ENCODE results near the gene INTS4. TPM values are rescaled to one million over a fixed set of nuclear protein-coding genes. Genes with fewer than 3 reads are reported as not detected.
A peak's percentile ranks its signal among the peaks of the same experiment; 100 is the strongest.
"Not testable (repeated sequence)": the region's sequence is repeated elsewhere in the genome, so short reads cannot be mapped to it uniquely, and the experiment has no call there.

Gene INTS4
- polyA plus RNA-seq, 3 donors, result 23.5 to 41.7 (median 29.0) TPM

GRCh38 chr11:78031629-78032028 is 37.2 kb upstream of the INTS4 start:
- H3K36me3 Mint-ChIP-seq, result no peaks in the 10 kb centered on the region
- Histone ChIP-seq H3K9ac (ENCODE audit: insufficient read depth, low read length, poor library complexity, severe bottlenecking) (no peak overlapping the region), H2AFZ (ENCODE audit: insufficient read depth, low read depth, low read length, poor library complexity, severe bottlenecking) (no peak overlapping the region)

GRCh38 chr11:78030429-78031325 is 36.2 kb upstream of the INTS4 start:
- Mint-ChIP-seq H3K9me3 (peaks cover 0 to 5% (median 0%) of the 10 kb centered on the region in 7 donors), H3K27me3 (ENCODE audit: low read depth in 3 of 3) (peaks cover 0 to 5% (median 5%) of the 10 kb centered on the region in 3 donors), H3K27ac (no peak overlapping the region), H3K4me1 (no peaks in the 10 kb centered on the region), H3K4me3 (no peak overlapping the region), H3K36me3 (no peaks in the 10 kb centered on the region)
- H3K4me3 ChIP-seq (replicated peaks in 1 of 3; ENCODE audit: low read depth in 2 of 3, low read length in 3 of 3), result no peak overlapping the region
- H3K27me3 ChIP-seq (ENCODE audit: control insufficient read depth in 2 of 2, insufficient read depth in 2 of 2, low read length in 2 of 2), result no peaks in the 10 kb centered on the region
- WGBS (ENCODE audit: insufficient coverage), result 9% methylated on average over 2 of the region's 7 CpGs
- H3K36me3 ChIP-seq (replicated peaks in 1 of 2; ENCODE audit: control insufficient read depth in 1 of 2, insufficient read depth in 2 of 2, low read length in 2 of 2), result no peaks in the 10 kb centered on the region
- no peak for TF ChIP-seq CTCF (IDR thresholded peaks at IDR 0.05)
- H3K9me3 ChIP-seq (replicated peaks in 1 of 2; ENCODE audit: control insufficient read depth in 1 of 2, insufficient read depth in 1 of 2, low read length in 2 of 2), result no peaks in the 10 kb centered on the region
- H3K9ac ChIP-seq (ENCODE audit: insufficient read depth, low read length, poor library complexity, severe bottlenecking), result no peak overlapping the region
- no peak overlapping the region for H3K4me2 ChIP-seq (replicated peaks; ENCODE audit: extremely low read depth, low read length, poor library complexity, severe bottlenecking)
- intact Hi-C loops (cut with micrococcal nuclease), result no loop called here
- H3K4me1 ChIP-seq (ENCODE audit: control insufficient read depth in 1 of 2, insufficient read depth in 2 of 2, low read length in 2 of 2), result no peaks in the 10 kb centered on the region
- no peaks in the 10 kb centered on the region for H3K79me2 ChIP-seq (ENCODE audit: insufficient read depth, low read length)
- no peak for DNase-seq
- no peaks in the 10 kb centered on the region for H4K20me1 ChIP-seq (ENCODE audit: insufficient read depth, low read length)
- no peak overlapping the region for H3K27ac ChIP-seq (ENCODE audit: low read depth in 1 of 2, low read length in 2 of 2)
- no peak overlapping the region for H2AFZ ChIP-seq (ENCODE audit: insufficient read depth, low read depth, low read length, poor library complexity, severe bottlenecking)

More at GRCh38 chr11:78031629-78032028, 37.2 kb upstream of the INTS4 start:
- H4K20me1 ChIP-seq (ENCODE audit: insufficient read depth, low read length), result no peaks in the 10 kb centered on the region
- no peaks in the 10 kb centered on the region for H3K27me3 ChIP-seq (ENCODE audit: control insufficient read depth in 2 of 2, insufficient read depth in 2 of 2, low read length in 2 of 2)
- H3K4me1 ChIP-seq (ENCODE audit: control insufficient read depth in 1 of 2, insufficient read depth in 2 of 2, low read length in 2 of 2), result no peaks in the 10 kb centered on the region
- H3K36me3 ChIP-seq (replicated peaks in 1 of 2; ENCODE audit: control insufficient read depth in 1 of 2, insufficient read depth in 2 of 2, low read length in 2 of 2), result no peaks in the 10 kb centered on the region
- no peaks in the 10 kb centered on the region for H3K79me2 ChIP-seq (ENCODE audit: insufficient read depth, low read length)
- 100% methylated on average over 3 of the region's 3 CpGs for WGBS (ENCODE audit: insufficient coverage)
- no peaks in the 10 kb centered on the region for H3K4me1 Mint-ChIP-seq
- H3K4me3 Mint-ChIP-seq, result no peak overlapping the region
- H3K27me3 Mint-ChIP-seq (ENCODE audit: low read depth in 3 of 3), result peaks cover 0 to 5% (median 5%) of the 10 kb centered on the region in 3 donors
- no peak overlapping the region for H3K4me3 ChIP-seq (replicated peaks in 1 of 3; ENCODE audit: low read depth in 2 of 3, low read length in 3 of 3)
- DNase-seq, result no peak
- no peaks in the 10 kb centered on the region for H3K9me3 ChIP-seq (replicated peaks in 1 of 2; ENCODE audit: control insufficient read depth in 1 of 2, insufficient read depth in 1 of 2, low read length in 2 of 2)
- H3K27ac ChIP-seq (ENCODE audit: low read depth in 1 of 2, low read length in 2 of 2), result no peak overlapping the region
- no peak for TF ChIP-seq CTCF (IDR thresholded peaks at IDR 0.05)
- H3K4me2 ChIP-seq (replicated peaks; ENCODE audit: extremely low read depth, low read length, poor library complexity, severe bottlenecking), result no peak overlapping the region
- H3K27ac Mint-ChIP-seq, result no peak overlapping the region
- intact Hi-C loops (cut with micrococcal nuclease), result no loop called here
- H3K9me3 Mint-ChIP-seq, result peaks cover 0 to 3% (median 0%) of the 10 kb centered on the region in 7 donors

GRCh38 chr11:78028423-78028822 is 34.0 kb upstream of the INTS4 start:
- H3K4me1 Mint-ChIP-seq; DNase-seq; H3K27me3 Mint-ChIP-seq (ENCODE audit: low read depth in 3 of 3); H2AFZ ChIP-seq (ENCODE audit: insufficient read depth, low read depth, low read length, poor library complexity, severe bottlenecking); H3K36me3 ChIP-seq (replicated peaks in 1 of 2; ENCODE audit: control insufficient read depth in 1 of 2, insufficient read depth in 2 of 2, low read length in 2 of 2); H3K27ac ChIP-seq (ENCODE audit: low read depth in 1 of 2, low read length in 2 of 2); H3K9ac ChIP-seq (ENCODE audit: insufficient read depth, low read length, poor library complexity, severe bottlenecking); H4K20me1 ChIP-seq (ENCODE audit: insufficient read depth, low read length); H3K4me3 ChIP-seq (replicated peaks in 1 of 3; ENCODE audit: low read depth in 2 of 3, low read length in 3 of 3); H3K9me3 ChIP-seq (replicated peaks in 1 of 2; ENCODE audit: control insufficient read depth in 1 of 2, insufficient read depth in 1 of 2, low read length in 2 of 2); H3K79me2 ChIP-seq (ENCODE audit: insufficient read depth, low read length); intact Hi-C loops (cut with micrococcal nuclease); H3K36me3 Mint-ChIP-seq; H3K4me2 ChIP-seq (replicated peaks; ENCODE audit: extremely low read depth, low read length, poor library complexity, severe bottlenecking); H3K9me3 Mint-ChIP-seq; H3K4me1 ChIP-seq (ENCODE audit: control insufficient read depth in 1 of 2, insufficient read depth in 2 of 2, low read length in 2 of 2); H3K4me3 Mint-ChIP-seq; H3K27me3 ChIP-seq (ENCODE audit: control insufficient read depth in 2 of 2, insufficient read depth in 2 of 2, low read length in 2 of 2): not testable (repeated sequence)
- H3K27ac Mint-ChIP-seq, result peak overlapping the region in 1 of 7 donors; percentile 68
- 100% methylated on average over 4 of the region's 9 CpGs for WGBS (ENCODE audit: insufficient coverage)

Data from CD14-positive monocyte (primary cell).